ENCODE results near the gene ZNF488. TPM values are rescaled to one million over a fixed set of nuclear protein-coding genes. Genes with fewer than 3 reads are reported as not detected.
"Not testable (repeated sequence)": the region's sequence is repeated elsewhere in the genome, so short reads cannot be mapped to it uniquely, and the experiment has no call there.

The ZNF488 gene
- not detected for total RNA-seq
- long read RNA-seq: 0 reads

DNA sequence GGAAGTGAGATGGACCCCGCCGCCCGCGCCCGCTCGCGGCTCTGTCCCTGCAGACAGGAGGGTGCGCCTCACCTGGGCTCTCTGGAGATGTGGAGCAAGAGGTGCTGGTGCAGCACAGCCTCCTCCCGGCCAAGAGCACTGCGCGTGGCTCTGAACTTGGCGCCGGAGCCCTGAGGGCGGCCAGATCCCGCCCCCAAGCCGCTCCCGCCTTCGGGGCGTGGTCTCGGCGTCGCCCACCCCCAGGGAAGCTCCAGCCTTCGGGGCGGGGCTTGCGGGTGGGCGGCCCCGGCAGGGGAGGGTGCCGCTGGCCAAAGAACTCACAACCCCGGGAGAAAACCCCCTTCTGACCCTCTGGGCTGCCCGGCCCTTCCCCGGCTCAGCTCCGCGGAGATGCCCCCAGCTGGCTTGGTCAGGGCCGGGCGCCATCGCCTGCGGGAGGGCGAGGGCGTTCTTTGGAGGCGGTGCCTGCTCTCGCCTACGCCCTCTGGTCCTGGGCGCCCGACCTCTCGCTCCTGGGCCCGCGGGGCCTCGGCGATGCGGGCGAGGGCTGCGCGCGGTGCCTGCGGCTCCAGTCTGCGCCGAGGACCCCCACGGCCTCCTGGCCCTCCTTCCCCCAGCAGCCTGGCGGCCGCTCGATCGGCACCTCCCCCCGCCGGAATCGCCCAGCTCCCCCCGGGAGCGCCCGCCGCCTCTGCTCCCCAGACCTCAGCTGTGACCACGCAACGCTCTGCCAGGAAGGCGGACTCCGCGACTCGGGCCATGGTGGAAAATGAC, at the start of gene ZNF488:
Gene ZNF488 (minus strand): TSS at position 146 of the 774 bp plus-strand sequence. CDS start 15,464 bp downstream, outside the sequence.
- ATAC-seq: peak; percentile 99
- peak; percentile 87 for DNase-seq
- intact Hi-C loops (cut with DNase I): no loop called here

DNA sequence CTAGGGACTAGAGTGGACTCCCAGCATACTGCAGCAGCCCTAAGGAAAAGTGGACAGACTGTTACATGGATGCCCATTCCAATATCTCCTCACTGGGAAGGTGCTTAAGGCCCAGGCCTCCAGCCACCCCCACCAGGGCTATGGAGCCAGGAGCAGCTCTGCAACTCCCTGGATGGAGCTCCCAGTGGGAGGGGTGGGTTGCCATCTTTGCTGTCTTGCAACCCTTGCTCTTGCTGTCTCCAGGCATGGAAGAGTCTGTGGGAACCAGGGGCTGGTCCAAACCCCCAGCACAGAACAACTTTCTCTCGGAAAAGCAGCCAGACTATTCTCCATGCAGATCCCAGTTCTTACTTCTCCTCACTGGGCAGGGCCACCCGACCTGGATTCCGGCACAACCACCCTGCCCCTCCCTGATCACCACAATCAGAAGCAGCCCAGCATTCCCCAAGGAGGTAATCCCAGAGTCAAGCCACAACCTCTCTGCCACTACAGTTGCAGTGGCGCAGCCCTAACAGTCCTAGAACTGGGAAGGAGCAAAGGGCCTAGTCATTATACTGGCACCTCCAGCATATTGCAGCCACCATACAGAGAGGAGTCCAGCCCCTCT, 41.8 kb upstream of the ZNF488 start:
- DNase-seq: no peak
- no peak for ATAC-seq
- intact Hi-C loops (cut with DNase I): no loop called here

GRCh38 chr10:47424231-47424630, 40.1 kb upstream of the ZNF488 start:
- no peak for ATAC-seq
- intact Hi-C loops (cut with DNase I): no loop called here
- DNase-seq: no peak

- no peak for ATAC-seq
- intact Hi-C loops (cut with DNase I): no loop called here
- no peak for DNase-seq
Observed at GRCh38 chr10:47423476-47423875, 39.4 kb upstream of the ZNF488 start.

- ATAC-seq (no peak), DNase-seq (no peak)
Observed at GRCh38 chr10:47421057-47421952, 37.2 kb upstream of the ZNF488 start.

GRCh38 chr10:47420305-47421056, 36.4 kb upstream of the ZNF488 start:
- intact Hi-C loops (cut with DNase I): no loop called here
- no peak for ATAC-seq
- DNase-seq: no peak

More at GRCh38 chr10:47421057-47421952, 37.2 kb upstream of the ZNF488 start:
- intact Hi-C loops (cut with DNase I): no loop called here

GRCh38 chr10:47419421-47419820, 35.3 kb upstream of the ZNF488 start:
- no peak for ATAC-seq
- intact Hi-C loops (cut with DNase I): no loop called here
- DNase-seq: no peak

GRCh38 chr10:47418966-47419365, 34.9 kb upstream of the ZNF488 start:
- DNase-seq (no peak), ATAC-seq (no peak)
- intact Hi-C loops (cut with DNase I): no loop called here

- no peak for DNase-seq
- intact Hi-C loops (cut with DNase I): no loop called here
- no peak for ATAC-seq
Observed at GRCh38 chr10:47418321-47418720, 34.2 kb upstream of the ZNF488 start.

GRCh38 chr10:47416305-47417218, 32.5 kb upstream of the ZNF488 start:
- intact Hi-C loops (cut with DNase I); ATAC-seq: not testable (repeated sequence)

GRCh38 chr10:47415520-47416304, 31.6 kb upstream of the ZNF488 start:
- intact Hi-C loops (cut with DNase I): no loop called here
- ATAC-seq: no peak
- DNase-seq: no peak

More at GRCh38 chr10:47416305-47417218, 32.5 kb upstream of the ZNF488 start:
- not testable (repeated sequence) for DNase-seq

- no peak for DNase-seq
- no peak for ATAC-seq
- intact Hi-C loops (cut with DNase I): no loop called here
Observed at GRCh38 chr10:47414752-47415519, 30.8 kb upstream of the ZNF488 start.

- ATAC-seq: no peak
- DNase-seq: no peak
- intact Hi-C loops (cut with DNase I): no loop called here
Observed at GRCh38 chr10:47414227-47414592, 30.1 kb upstream of the ZNF488 start.

- no peak for ATAC-seq
- DNase-seq: no peak
- intact Hi-C loops (cut with DNase I): no loop called here
Observed at GRCh38 chr10:47413531-47414226, 29.6 kb upstream of the ZNF488 start.

GRCh38 chr10:47412869-47413268, 28.8 kb upstream of the ZNF488 start:
- intact Hi-C loops (cut with DNase I): no loop called here
- DNase-seq (no peak), ATAC-seq (no peak)

DNA sequence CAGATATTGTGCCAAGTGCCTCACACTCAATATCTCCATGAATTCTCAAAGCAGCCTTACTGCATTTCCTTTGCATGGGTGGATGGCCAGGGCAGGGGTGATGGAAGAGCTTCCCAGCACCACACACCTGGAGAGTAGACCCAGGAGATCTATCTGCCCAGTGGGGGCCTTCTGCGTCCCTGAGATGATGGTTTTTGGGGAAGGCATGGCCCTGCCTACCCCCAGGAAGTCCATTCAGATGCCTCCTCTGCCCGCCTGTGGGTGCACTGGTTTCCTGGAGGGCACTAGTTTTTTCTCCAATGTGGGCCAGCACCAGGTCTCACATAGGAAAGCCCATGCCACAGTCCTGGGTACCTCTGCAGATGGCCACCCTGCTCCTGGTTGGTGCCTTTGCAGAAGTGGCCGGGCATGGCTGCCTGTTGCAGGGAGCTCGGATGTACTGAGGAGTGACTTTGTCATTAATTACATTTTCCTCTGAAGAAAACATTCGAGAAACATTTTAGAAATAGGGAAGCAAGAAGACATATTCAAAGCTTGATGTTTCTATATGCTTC, 28.2 kb upstream of the ZNF488 start:
- ATAC-seq: no peak
- DNase-seq: no peak
- intact Hi-C loops (cut with DNase I): no loop called here

All from left cardiac atrium (tissue), 4 donors.